HCT116 (cell line): ENCODE results near the gene PRICKLE2. TPM values are rescaled to one million over a fixed set of nuclear protein-coding genes. Genes with fewer than 3 reads are reported as not detected.

Experiments used
- ATAC-seq: fragments of 200-7000 bp; cut with Tn5 transposase; 2 replicates; pipeline ENCODE4 v1.9.1; 2020; ENCODE audit warnings: mild to moderate bottlenecking, moderate library complexity
- BruUV-seq: library from RNA; stranded (reverse); fragments of 400-500 nt; replicated peaks from 2 replicates; lab custom pipeline; 2021; lab: Mats Ljungman, UMichigan
- CTCF ChIA-PET: fragments of 300-600 bp; sonication (Branson Sonifier 250); formaldehyde crosslinking; loops from one replicate; lab custom pipeline; 2021; ENCODE audit warnings: antibody characterized with exemption; lab: Charles Lee
- POLR2A ChIA-PET: fragments of 300-600, 350-600 bp; sonication (Branson Sonifier 250); formaldehyde crosslinking; loops from one replicate; lab custom pipeline; 2021; ENCODE audit warnings: antibody characterized with exemption; lab: Charles Lee
- RAD21 ChIA-PET, 2 experiments: fragments of 300-600 bp; sonication (Branson Sonifier 250); formaldehyde crosslinking; loops; one replicate each; lab custom pipeline; 2023; ENCODE audit warnings: low total read pairs in 2 of 2; ENCODE audit not compliant: uncharacterized antibody in 2 of 2, unreplicated experiment in 2 of 2, low non-redundant PET in 1 of 2; lab: Charles Lee
- DNase-seq: peaks from one replicate; pipeline ENCODE4 v3.0.0-alpha.2; 2010; ENCODE audit warnings: low read depth, low spot score
- H2AFZ ChIP-seq: fragments of 200-600 bp; shearing (Covaris generic), sonication (generic); 2 replicates; pipeline ENCODE4 v1.6.1; 2017; ENCODE audit warnings: low read depth, mixed run types, mixed read lengths, antibody characterized with exemption, low read length; ENCODE audit not compliant: poor library complexity, severe bottlenecking
- H3K27ac ChIP-seq: 2 replicates; pipeline ENCODE4 v1.5.1; 2012; ENCODE audit warnings: low read depth, low read length
- H3K27me3 ChIP-seq: fragments of 200-600 bp; sonication (generic); 2 replicates; pipeline ENCODE4 v1.6.1; 2016; ENCODE audit warnings: mixed run types, low read length, mixed read lengths; ENCODE audit not compliant: insufficient read depth
- H3K36me3 ChIP-seq, 2 experiments: fragments of 200-500 bp in 1 of 2; fragments of 200-600 bp in 1 of 2; sonication (Bioruptor generic) in 1 of 2; sonication (generic) in 1 of 2; 2 replicates each; pipeline versions ENCODE4 v1.5.1 to v1.6.1; 2014 to 2016; ENCODE audit warnings: low read length in 2 of 2, inconsistent platforms in 1 of 2, mixed read lengths in 1 of 2, mixed run types in 1 of 2; ENCODE audit not compliant: insufficient read depth in 2 of 2, control insufficient read depth in 1 of 2
- H3K4me1 ChIP-seq, 2 experiments: fragments of 200-600 bp in 1 of 2; sonication (generic) in 1 of 2; 2 replicates each; pipeline versions ENCODE4 v1.5.1 to v1.6.1; 2012 to 2017; ENCODE audit warnings: low read length in 2 of 2, inconsistent platforms in 1 of 2, mild to moderate bottlenecking in 1 of 2, mixed read lengths in 1 of 2, mixed run types in 1 of 2, moderate library complexity in 1 of 2; ENCODE audit not compliant: insufficient read depth in 2 of 2, control insufficient read depth in 1 of 2
- H3K4me2 ChIP-seq: fragments of 200-600 bp; sonication (generic); 2 replicates; pipeline ENCODE4 v1.6.1; 2017; ENCODE audit warnings: mixed run types, low read length, mixed read lengths
- H3K4me3 ChIP-seq, 2 experiments: fragments of 200-600 bp in 1 of 2; sonication (generic) in 1 of 2; replicated peaks in 1 of 2; 2 replicates each; pipeline ENCODE4 v1.5.1; 2011 to 2016; ENCODE audit warnings: low read length in 2 of 2, control low read depth in 1 of 2, low read depth in 1 of 2, mild to moderate bottlenecking in 1 of 2, mixed read lengths in 1 of 2, mixed run types in 1 of 2
- H3K79me2 ChIP-seq: fragments of 200-600 bp; sonication (generic); 2 replicates; pipeline ENCODE4 v1.6.1; 2017; ENCODE audit warnings: mild to moderate bottlenecking, mixed run types, low read length, moderate library complexity, mixed read lengths; ENCODE audit not compliant: insufficient read depth
- H3K9ac ChIP-seq: fragments of 200-600 bp; sonication (generic); 2 replicates; pipeline ENCODE4 v1.6.1; 2016; ENCODE audit warnings: low read length, mixed read lengths
- H3K9me2 ChIP-seq: fragments of 200-600 bp; sonication (generic), shearing (Covaris generic); 2 replicates; pipeline ENCODE4 v1.6.1; 2017; ENCODE audit warnings: mixed run types, mild to moderate bottlenecking, moderate library complexity; ENCODE audit not compliant: insufficient read depth
- H3K9me3 ChIP-seq, 2 experiments: fragments of 200-500 bp in 1 of 2; fragments of 200-600 bp in 1 of 2; sonication (Bioruptor generic) in 1 of 2; sonication (generic) in 1 of 2; 2 replicates each; pipeline ENCODE4 v1.6.1; 2014 to 2017; ENCODE audit warnings: low read length in 2 of 2, mixed read lengths in 2 of 2, inconsistent platforms in 1 of 2, low read depth in 1 of 2, mild to moderate bottlenecking in 1 of 2, mixed run types in 1 of 2, moderate library complexity in 1 of 2; ENCODE audit not compliant: control insufficient read depth in 1 of 2, insufficient read depth in 1 of 2
- H4K20me1 ChIP-seq: fragments of 200-600 bp; sonication (generic), shearing (Covaris generic); 2 replicates; pipeline ENCODE4 v1.6.1; 2017; ENCODE audit warnings: mixed run types, mild to moderate bottlenecking, moderate library complexity; ENCODE audit not compliant: insufficient read depth
- CBX3 ChIP-seq: IDR thresholded peaks from 2 replicates; pipeline ENCODE4 v1.6.1; 2012; ENCODE audit warnings: low read depth
- EZH2phosphoT487 ChIP-seq: fragments of 200-600 bp; IDR thresholded peaks from 2 replicates; pipeline ENCODE4 v1.6.1; 2018; ENCODE audit warnings: antibody characterized with exemption, borderline replicate concordance
- FOSL1 ChIP-seq: IDR thresholded peaks from 2 replicates; pipeline ENCODE4 v1.6.1; 2012; ENCODE audit warnings: low read depth
- JUND ChIP-seq: IDR thresholded peaks from 2 replicates; pipeline ENCODE4 v1.6.1; 2012
- MAX ChIP-seq: IDR thresholded peaks from 2 replicates; pipeline ENCODE4 v1.6.1; 2012
- SP1 ChIP-seq: IDR thresholded peaks from 2 replicates; pipeline ENCODE4 v1.6.1; 2012; ENCODE audit warnings: low read depth
- SRF ChIP-seq: IDR thresholded peaks from 2 replicates; pipeline ENCODE4 v1.6.1; 2012; ENCODE audit warnings: low read depth
- ZFX ChIP-seq: fragments of 450-650 bp; IDR thresholded peaks from 2 replicates; pipeline ENCODE4 v1.6.1; 2017
- ZNF274 ChIP-seq: fragments of 200-500 bp; sonication (Bioruptor generic); IDR thresholded peaks from 2 replicates; pipeline ENCODE4 v1.6.1; 2014; ENCODE audit warnings: mild to moderate bottlenecking, low read depth, low read length, inconsistent platforms
- intact Hi-C: fragments of 100-400 bp; cut with micrococcal nuclease; formaldehyde crosslinking; loops from 2 replicates; pipeline ENCODE4 v1.10.0; 2022
- total RNA-seq: library from RNA; stranded (reverse); gene quantifications from one replicate; pipeline ENCODE4 v1.2.1, GENCODE V29; 2021; ENCODE audit not compliant: unreplicated experiment
- TF ChIP-seq, protein P1 (sequence below): IDR thresholded peaks from 2 replicates; pipeline ENCODE4 v1.6.1; 2011; ENCODE audit warnings: mild to moderate bottlenecking, low read length, moderate library complexity; ENCODE audit not compliant: insufficient replicate concordance; ENCODE audit errors: extremely low read depth
- TF ChIP-seq, protein P2 (sequence below): IDR thresholded peaks from 2 replicates; pipeline ENCODE4 v1.6.1; 2012; ENCODE audit warnings: low read depth
- TF ChIP-seq, protein P3 (sequence below): IDR thresholded peaks from 2 replicates; pipeline ENCODE4 v1.6.1; 2012

Gene PRICKLE2
- total RNA-seq, 1 experiment from 2014 or later, result 0.05 TPM

DNA sequence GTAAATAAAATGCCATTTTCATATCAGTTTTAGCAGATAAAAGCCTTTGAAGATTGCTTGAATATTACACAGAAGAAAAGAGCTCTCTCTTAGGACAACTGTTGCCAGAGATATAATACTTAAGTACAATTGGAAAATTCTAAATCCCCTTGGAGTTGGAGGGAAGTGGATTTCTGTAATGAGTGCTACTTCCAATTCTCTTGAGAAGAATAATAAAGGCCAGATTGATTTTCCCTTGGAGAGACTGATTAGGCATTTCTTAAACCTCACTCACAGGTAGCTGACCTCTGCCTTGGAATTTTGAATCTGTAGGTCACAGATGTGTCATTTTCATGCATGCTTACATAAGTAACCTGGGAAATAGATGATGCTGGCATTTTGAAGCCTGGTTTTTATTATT, 172.1 kb downstream of the PRICKLE2 start (continued):
- TF ChIP-seq ZFX, result no peak

DNA sequence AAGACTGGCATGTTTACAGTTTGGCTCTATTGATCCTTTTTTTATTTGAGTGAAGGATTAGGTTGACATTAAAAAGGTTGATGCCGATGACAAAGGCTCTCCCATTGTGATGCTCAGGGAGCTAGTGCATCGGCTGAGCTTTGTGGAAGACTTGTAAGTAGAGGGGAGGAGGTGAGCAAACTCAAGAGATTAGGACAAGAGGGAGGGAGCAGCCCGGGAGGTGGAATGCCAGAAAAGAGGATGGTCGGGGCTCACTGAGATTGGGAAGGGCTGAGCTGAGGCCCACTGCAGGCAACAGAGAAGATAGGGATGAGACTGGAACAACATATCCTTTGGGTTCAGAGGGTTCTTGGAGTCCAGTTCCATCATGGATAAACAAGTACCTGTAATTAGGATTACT, 175.4 kb downstream of the PRICKLE2 start:
- H3K27ac ChIP-seq, result no peak overlapping the region
- no peak for ATAC-seq
- BruUV-seq, result no TSS peak
- H3K9me2 ChIP-seq, result no peaks in the 10 kb centered on the region
- intact Hi-C loops, result no loop called here
- RAD21 ChIA-PET, result no interaction called here
- no peaks in the 10 kb centered on the region for H3K4me1 ChIP-seq
- H3K79me2 ChIP-seq, result no peaks in the 10 kb centered on the region
- H3K9me3 ChIP-seq, result no peaks in the 10 kb centered on the region
- H3K4me2 ChIP-seq, result no peak overlapping the region
- POLR2A ChIA-PET, result no interaction called here
- H2AFZ ChIP-seq, result no peak overlapping the region
- H3K4me3 ChIP-seq, result no peak overlapping the region
- TF ChIP-seq JUND, result no peak
- no peak for TF ChIP-seq ZNF274
- TF ChIP-seq SRF, result no peak
- no peak for TF ChIP-seq EZH2phosphoT487
- TF ChIP-seq, protein P1, sequence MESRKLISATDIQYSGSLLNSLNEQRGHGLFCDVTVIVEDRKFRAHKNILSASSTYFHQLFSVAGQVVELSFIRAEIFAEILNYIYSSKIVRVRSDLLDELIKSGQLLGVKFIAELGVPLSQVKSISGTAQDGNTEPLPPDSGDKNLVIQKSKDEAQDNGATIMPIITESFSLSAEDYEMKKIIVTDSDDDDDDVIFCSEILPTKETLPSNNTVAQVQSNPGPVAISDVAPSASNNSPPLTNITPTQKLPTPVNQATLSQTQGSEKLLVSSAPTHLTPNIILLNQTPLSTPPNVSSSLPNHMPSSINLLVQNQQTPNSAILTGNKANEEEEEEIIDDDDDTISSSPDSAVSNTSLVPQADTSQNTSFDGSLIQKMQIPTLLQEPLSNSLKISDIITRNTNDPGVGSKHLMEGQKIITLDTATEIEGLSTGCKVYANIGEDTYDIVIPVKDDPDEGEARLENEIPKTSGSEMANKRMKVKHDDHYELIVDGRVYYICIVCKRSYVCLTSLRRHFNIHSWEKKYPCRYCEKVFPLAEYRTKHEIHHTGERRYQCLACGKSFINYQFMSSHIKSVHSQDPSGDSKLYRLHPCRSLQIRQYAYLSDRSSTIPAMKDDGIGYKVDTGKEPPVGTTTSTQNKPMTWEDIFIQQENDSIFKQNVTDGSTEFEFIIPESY, result no peak
- TF ChIP-seq SP1, result no peak
- no peak for TF ChIP-seq MAX
- TF ChIP-seq, protein P2, sequence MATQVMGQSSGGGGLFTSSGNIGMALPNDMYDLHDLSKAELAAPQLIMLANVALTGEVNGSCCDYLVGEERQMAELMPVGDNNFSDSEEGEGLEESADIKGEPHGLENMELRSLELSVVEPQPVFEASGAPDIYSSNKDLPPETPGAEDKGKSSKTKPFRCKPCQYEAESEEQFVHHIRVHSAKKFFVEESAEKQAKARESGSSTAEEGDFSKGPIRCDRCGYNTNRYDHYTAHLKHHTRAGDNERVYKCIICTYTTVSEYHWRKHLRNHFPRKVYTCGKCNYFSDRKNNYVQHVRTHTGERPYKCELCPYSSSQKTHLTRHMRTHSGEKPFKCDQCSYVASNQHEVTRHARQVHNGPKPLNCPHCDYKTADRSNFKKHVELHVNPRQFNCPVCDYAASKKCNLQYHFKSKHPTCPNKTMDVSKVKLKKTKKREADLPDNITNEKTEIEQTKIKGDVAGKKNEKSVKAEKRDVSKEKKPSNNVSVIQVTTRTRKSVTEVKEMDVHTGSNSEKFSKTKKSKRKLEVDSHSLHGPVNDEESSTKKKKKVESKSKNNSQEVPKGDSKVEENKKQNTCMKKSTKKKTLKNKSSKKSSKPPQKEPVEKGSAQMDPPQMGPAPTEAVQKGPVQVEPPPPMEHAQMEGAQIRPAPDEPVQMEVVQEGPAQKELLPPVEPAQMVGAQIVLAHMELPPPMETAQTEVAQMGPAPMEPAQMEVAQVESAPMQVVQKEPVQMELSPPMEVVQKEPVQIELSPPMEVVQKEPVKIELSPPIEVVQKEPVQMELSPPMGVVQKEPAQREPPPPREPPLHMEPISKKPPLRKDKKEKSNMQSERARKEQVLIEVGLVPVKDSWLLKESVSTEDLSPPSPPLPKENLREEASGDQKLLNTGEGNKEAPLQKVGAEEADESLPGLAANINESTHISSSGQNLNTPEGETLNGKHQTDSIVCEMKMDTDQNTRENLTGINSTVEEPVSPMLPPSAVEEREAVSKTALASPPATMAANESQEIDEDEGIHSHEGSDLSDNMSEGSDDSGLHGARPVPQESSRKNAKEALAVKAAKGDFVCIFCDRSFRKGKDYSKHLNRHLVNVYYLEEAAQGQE, result no peak
- TF ChIP-seq CBX3, result no peak
- TF ChIP-seq, protein P3, sequence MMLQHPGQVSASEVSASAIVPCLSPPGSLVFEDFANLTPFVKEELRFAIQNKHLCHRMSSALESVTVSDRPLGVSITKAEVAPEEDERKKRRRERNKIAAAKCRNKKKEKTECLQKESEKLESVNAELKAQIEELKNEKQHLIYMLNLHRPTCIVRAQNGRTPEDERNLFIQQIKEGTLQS, result no peak
- TF ChIP-seq FOSL1, result no peak
- no peaks in the 10 kb centered on the region for H3K36me3 ChIP-seq
- CTCF ChIA-PET, result no interaction called here
- no peaks in the 10 kb centered on the region for H4K20me1 ChIP-seq
- no peak overlapping the region for H3K9ac ChIP-seq
- peaks cover 35% of the 10 kb centered on the region for H3K27me3 ChIP-seq
- DNase-seq, result no peak
